Testis (tissue), 3 donors: ENCODE measurements around the gene LRCH2. TPM values are rescaled to one million over a fixed set of nuclear protein-coding genes. Genes with fewer than 3 reads are reported as not detected.

Experiments used
- DNase-seq: peaks from one replicate; pipeline ENCODE4 v3.0.0-alpha.2; 2019
- H3K27ac ChIP-seq, 2 donors: fragments of 200-600 bp; sonication (generic); one replicate each; pipeline ENCODE4 v1.5.1; 2019
- H3K27me3 ChIP-seq: fragments of 200-600 bp; sonication (generic); one replicate; pipeline ENCODE4 v1.5.1; 2019
- H3K36me3 ChIP-seq: fragments of 200-600 bp; sonication (generic); one replicate; pipeline ENCODE4 v1.5.1; 2017; ENCODE audit warnings: low read depth; ENCODE audit errors: missing control alignments
- H3K4me1 ChIP-seq: fragments of 200-600 bp; sonication (generic); one replicate; pipeline ENCODE4 v1.5.1; 2019
- H3K4me3 ChIP-seq, 2 donors: fragments of 200-600 bp; sonication (generic); one replicate each; pipeline ENCODE4 v1.5.1; 2017 to 2019
- H3K9me3 ChIP-seq: fragments of 200-600 bp; sonication (generic); one replicate; pipeline ENCODE4 v1.5.1; 2017
- CTCF ChIP-seq, 3 experiments: fragments of 450-650 bp in 2 of 3; fragments of 200-600 bp in 1 of 3; sonication (generic) in 1 of 3; IDR thresholded peaks; one replicate each; pipeline ENCODE4 v1.5.1; 2016 to 2019; ENCODE audit warnings: antibody characterized with exemption in 3 of 3, mild to moderate bottlenecking in 2 of 3, moderate library complexity in 1 of 3
- POLR2A ChIP-seq: fragments of 450-650 bp; IDR thresholded peaks from one replicate; pipeline ENCODE4 v1.6.1; 2017; ENCODE audit warnings: antibody characterized with exemption, mild to moderate bottlenecking, moderate library complexity
- WGBS, 2 donors: methylation state at CpG; one replicate each; pipeline ENCODE4 v1.1.5; 2018; 5-methylcytosine and 5-hydroxymethylcytosine counted together
- intact Hi-C: fragments of 100-400 bp; cut with DNase I; formaldehyde crosslinking; loops from one replicate; pipeline ENCODE4 v1.15.1; 2023; ENCODE audit warnings: low total_unique reads
- polyA plus RNA-seq: library from polyadenylated mRNA; stranded (reverse); fragments of 350-450 nt; fragmentation: Illumina TruSeq; extraction: RNeasy Lipid Tissue Mini Kit (QIAGEN cat#74804); gene quantifications from one replicate; pipeline ENCODE4 v1.2.3, GENCODE V29; 2014; ENCODE audit warnings: low read depth, low replicate concordance; ENCODE audit not compliant: insufficient read depth
- total RNA-seq, 2 donors: library from RNA; depleted of rRNA; stranded (reverse); fragments of >200 nt; gene quantifications; one replicate each; pipeline ENCODE4 v1.2.3, GENCODE V29; 2016

Gene LRCH2
- total and polyA plus RNA-seq, 3 donors from 2014 or later = 2.4 to 5.4 (median 3.8) TPM

- TF ChIP-seq POLR2A = no peak
- H3K4me1 ChIP-seq = no peaks in the 10 kb centered on the region
- no peaks in the 10 kb centered on the region for H3K36me3 ChIP-seq
- H3K9me3 ChIP-seq = no peaks in the 10 kb centered on the region
- no peak for DNase-seq
- intact Hi-C loops = no loop called here
- 89% methylated on average over 16 of the region's 64 CpGs; no CpG with 5 or more reads in 1 of the 2 donors for WGBS, 2 donors
- H3K27ac ChIP-seq = no peak overlapping the region
- H3K4me3 ChIP-seq = no peak overlapping the region
- H3K27me3 ChIP-seq = no peaks in the 10 kb centered on the region
Measured at GRCh38 chrX:115191490-115192243, 42.2 kb downstream of the LRCH2 start.

DNA sequence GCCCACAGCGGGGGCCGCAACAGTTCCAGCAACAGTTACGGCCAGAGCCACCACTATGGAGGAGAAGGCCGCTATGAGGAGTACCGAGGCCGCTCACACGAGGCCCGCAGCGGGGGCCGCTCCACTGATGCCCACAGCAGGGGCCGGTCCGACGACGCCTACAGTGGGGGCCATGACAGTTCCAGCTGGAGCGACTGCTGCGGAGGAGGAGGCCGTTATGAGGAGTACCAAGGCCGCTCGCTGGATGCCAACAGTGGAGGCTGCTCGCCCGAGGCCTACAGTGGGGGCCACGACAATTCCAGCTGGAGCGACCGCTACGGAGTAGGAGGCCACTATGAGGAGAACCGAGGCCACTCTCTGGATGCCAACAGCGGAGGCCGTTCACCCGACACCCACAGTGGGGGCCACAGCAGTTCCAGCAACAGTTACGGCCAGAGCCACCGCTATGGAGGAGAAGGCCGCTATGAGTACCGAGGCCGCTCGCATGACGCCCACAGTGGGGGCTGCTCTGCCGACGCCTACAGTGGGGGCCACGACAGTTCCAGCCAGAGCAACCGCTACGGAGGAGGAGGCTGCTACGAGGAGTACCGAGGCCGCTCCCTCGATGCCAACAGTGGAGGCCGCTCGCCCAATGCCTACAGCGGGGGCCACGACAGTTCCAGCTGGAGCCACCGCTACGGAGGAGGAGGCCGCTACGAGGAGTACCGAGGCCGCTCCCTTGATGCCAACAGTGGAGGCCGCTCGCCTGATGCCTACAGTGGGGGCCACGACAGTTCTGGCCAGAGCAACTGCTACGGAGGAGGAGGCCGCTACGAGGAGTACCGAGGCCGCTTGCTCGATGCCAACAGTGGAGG lies 43.0 kb downstream of the LRCH2 start:
- H3K27me3 ChIP-seq = no peaks in the 10 kb centered on the region
- no peaks in the 10 kb centered on the region for H3K36me3 ChIP-seq
- TF ChIP-seq POLR2A (no peak), CTCF (IDR thresholded peaks at IDR 0.05) (no peak)
- no peaks in the 10 kb centered on the region for H3K9me3 ChIP-seq
- 60% methylated on average over 30 of the region's 64 CpGs; no CpG with 5 or more reads in 1 of the 2 donors for WGBS, 2 donors
- no peak overlapping the region for H3K27ac ChIP-seq
- peak overlapping the region in 1 of 2 donors; percentile 26 for H3K4me3 ChIP-seq
- intact Hi-C loops = no loop called here
- H3K4me1 ChIP-seq = no peaks in the 10 kb centered on the region
- no peak for DNase-seq

DNA sequence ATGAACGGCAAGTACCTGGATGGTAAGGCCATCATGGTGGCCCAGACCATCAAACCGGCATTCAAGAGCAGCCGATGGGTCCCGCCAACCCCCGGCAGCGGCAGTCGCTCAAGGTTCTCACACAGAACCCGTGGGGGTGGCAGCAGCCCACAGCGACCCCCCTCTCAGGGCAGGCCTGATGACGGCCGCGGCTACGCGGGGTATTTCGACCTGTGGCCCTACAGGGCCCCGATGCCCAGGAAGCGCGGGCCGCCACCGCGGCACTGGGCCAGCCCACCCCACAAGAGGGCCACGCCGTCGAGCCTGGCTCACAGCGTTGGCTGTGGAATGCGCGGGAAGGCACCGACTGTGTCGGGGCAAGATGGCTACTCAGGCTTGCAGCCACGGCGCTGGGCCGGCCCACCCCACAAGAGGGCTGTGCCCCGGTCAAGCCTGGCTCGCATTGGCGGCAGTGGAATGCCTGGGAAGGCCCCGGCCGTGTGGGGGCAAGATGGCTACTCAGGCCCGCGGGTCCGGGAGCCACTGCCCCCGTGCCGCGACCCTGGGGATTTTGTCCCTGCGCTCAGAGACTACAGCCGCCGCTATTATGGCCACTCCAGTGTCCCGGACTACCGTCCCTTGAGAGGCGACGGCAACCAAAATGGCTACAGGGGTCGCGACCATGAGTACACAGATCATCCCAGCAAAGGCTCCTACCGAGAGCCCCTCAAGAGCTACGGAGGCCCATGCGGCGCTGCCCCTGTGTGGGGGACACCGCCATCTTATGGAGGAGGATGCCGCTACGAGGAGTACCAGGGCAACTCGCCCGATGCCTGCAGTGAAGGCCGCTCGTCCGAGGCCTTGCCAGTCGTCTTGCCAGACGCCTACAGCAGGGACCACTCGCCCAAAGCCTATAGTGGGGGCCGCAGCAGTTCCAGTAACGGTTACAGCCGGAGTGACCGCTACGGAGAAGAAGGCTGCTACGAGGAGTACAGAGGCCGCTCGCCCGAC lies 44.0 kb downstream of the LRCH2 start:
- Histone ChIP-seq H3K27ac (no peak overlapping the region), H3K9me3 (no peaks in the 10 kb centered on the region), H3K4me3 (peak overlapping the region; percentile 15 to 26), H3K36me3 (no peaks in the 10 kb centered on the region), H3K27me3 (no peaks in the 10 kb centered on the region), H3K4me1 (no peaks in the 10 kb centered on the region)
- peak; percentile 15 for DNase-seq
- intact Hi-C loops = no loop called here
- TF ChIP-seq POLR2A = no peak
- TF ChIP-seq CTCF (IDR thresholded peaks at IDR 0.05) = no peak
- WGBS, 2 donors = 80% methylated on average over 11 of the region's 76 CpGs; no CpG with 5 or more reads in 1 of the 2 donors

DNA sequence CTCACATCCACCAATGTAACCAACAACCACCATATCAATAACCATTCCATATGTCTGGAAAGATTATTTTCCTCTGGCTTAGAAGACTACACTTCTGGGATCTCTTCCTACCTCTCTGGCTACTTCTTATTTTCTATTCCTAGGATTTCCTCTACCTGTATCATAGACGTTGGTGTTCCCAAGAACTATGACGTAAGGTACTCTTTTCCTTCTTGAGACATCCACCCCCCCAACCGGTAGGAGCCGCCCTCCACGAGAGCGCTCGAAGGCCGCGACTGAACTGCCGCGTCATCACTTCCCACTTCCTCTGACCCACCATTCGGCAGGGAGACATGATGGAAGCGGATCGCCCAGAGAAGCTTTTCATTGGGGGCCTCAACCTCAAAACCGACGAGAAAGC lies 44.8 kb downstream of the LRCH2 start, which contains the start of gene RBMXL3:
Gene RBMXL3 (plus strand): TSS at position 301 of the 400 bp plus-strand sequence. CDS start 32 bp downstream, at position 333.
- H3K27ac ChIP-seq = no peak within 1 kb of the TSS
- H3K9me3 ChIP-seq = no peaks in the 10 kb centered on the region
- no peaks in the 10 kb centered on the region for H3K27me3 ChIP-seq
- intact Hi-C loops = no loop called here
- no peaks in the 10 kb centered on the region for H3K4me1 ChIP-seq
- peak; percentile 16 for DNase-seq
- TF ChIP-seq CTCF (IDR thresholded peaks at IDR 0.05) = no peak
- no peak for TF ChIP-seq POLR2A
- no peaks in the 10 kb centered on the region for H3K36me3 ChIP-seq
- H3K4me3 ChIP-seq = peak within 1 kb of the TSS; percentile 15 to 26
- WGBS, 2 donors = 84 to 87% methylated on average over 15 to 16 of the region's 16 CpGs
